HFFc6 (cell line): Measurements from ENCODE around the gene CEL. TPM values are rescaled to one million over a fixed set of nuclear protein-coding genes. Genes with fewer than 3 reads are reported as not detected.

Source experiments
- DNase-seq: peaks from one replicate; pipeline ENCODE4 v3.0.0-alpha.2; 2018
- H3K27ac Mint-ChIP-seq: 2 replicates; pipeline ENCODE4 v1.8.0; 2020; ENCODE audit warnings: mild to moderate bottlenecking, mixed read lengths
- H3K27me3 Mint-ChIP-seq: 2 replicates; pipeline ENCODE4 v1.8.0; 2021; ENCODE audit warnings: mild to moderate bottlenecking, moderate library complexity, mixed read lengths; ENCODE audit not compliant: insufficient read depth
- H3K36me3 Mint-ChIP-seq: 2 replicates; pipeline ENCODE4 v1.8.0; 2021; ENCODE audit warnings: low read depth, mixed read lengths
- H3K4me1 Mint-ChIP-seq: 2 replicates; pipeline ENCODE4 v1.8.0; 2020; ENCODE audit warnings: low read depth, mixed read lengths
- H3K4me3 Mint-ChIP-seq: 2 replicates; pipeline ENCODE4 v1.8.0; 2020; ENCODE audit warnings: mild to moderate bottlenecking, moderate library complexity, mixed read lengths
- H3K9me3 Mint-ChIP-seq: 2 replicates; pipeline ENCODE4 v1.8.0; 2020; ENCODE audit warnings: mild to moderate bottlenecking, mixed read lengths
- CTCF ChIP-seq: fragments of 200-600 bp; sonication (generic); IDR thresholded peaks from 2 replicates; pipeline ENCODE4 v1.5.0; 2021; ENCODE audit warnings: antibody characterized with exemption, mild to moderate bottlenecking
- total RNA-seq, 6 experiments: library from RNA; stranded (reverse); fragmentation: NEBNext Ultra II Directional; extraction: Animal tissue kit (Norgen Biotek cat#: 25700); gene quantifications; 2 replicates in 1 of 6; 3 replicates in 5 of 6; pipeline ENCODE4 v1.2.3, GENCODE V29; 2021

CEL gene
- total RNA-seq, 6 experiments from 2014 or later, result 0.25 to 0.60 (median 0.43) TPM

GRCh38 chr9:133086894-133087293 is 25.1 kb downstream of the CEL start:
- Mint-ChIP-seq H3K4me3 (no peak overlapping the region), H3K27ac (no peak overlapping the region), H3K36me3 (no peaks in the 10 kb centered on the region), H3K9me3 (no peaks in the 10 kb centered on the region), H3K27me3 (peaks cover 9% of the 10 kb centered on the region), H3K4me1 (no peaks in the 10 kb centered on the region)
- DNase-seq, result no peak
- no peak for TF ChIP-seq CTCF

DNA sequence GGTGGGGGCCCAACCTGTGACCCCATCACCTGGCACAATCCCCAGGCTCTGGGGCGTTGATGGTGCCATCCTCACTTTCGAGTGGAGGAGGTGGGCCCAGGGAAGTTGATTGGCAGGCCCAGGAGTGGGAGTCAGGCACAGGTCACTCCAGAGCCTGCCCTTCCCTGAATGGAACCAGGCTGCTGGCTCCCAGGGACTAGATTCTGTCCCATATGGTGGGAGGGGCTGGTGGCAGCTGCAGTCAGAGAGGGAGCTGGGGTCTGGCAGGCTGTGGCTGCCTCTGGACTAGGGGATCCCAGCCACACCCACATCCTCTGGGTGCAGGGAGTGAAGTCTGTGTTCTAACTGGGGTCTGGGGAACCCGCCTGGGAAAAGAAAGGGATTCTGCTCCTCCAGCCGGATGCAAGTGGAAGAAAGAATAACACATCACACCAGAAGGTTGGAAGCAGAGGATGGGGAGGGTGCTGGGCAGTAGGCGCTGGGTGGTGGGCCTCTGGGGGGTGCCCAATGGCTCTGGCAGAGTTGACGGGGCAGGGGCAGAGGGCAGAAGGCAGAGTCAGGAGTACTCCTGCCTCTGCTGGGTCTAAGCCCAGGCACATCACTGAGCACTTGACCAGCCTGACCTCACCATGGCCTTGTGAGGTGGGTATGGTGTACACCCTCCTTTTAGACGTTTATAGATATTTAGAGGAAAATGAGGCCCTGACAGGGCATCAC is 25.8 kb downstream of the CEL start:
- H3K4me1 Mint-ChIP-seq, result no peaks in the 10 kb centered on the region
- H3K4me3 Mint-ChIP-seq, result no peak overlapping the region
- H3K36me3 Mint-ChIP-seq, result no peaks in the 10 kb centered on the region
- TF ChIP-seq CTCF, result no peak
- no peaks in the 10 kb centered on the region for H3K9me3 Mint-ChIP-seq
- peaks cover 9% of the 10 kb centered on the region for H3K27me3 Mint-ChIP-seq
- H3K27ac Mint-ChIP-seq, result no peak overlapping the region
- no peak for DNase-seq

DNA sequence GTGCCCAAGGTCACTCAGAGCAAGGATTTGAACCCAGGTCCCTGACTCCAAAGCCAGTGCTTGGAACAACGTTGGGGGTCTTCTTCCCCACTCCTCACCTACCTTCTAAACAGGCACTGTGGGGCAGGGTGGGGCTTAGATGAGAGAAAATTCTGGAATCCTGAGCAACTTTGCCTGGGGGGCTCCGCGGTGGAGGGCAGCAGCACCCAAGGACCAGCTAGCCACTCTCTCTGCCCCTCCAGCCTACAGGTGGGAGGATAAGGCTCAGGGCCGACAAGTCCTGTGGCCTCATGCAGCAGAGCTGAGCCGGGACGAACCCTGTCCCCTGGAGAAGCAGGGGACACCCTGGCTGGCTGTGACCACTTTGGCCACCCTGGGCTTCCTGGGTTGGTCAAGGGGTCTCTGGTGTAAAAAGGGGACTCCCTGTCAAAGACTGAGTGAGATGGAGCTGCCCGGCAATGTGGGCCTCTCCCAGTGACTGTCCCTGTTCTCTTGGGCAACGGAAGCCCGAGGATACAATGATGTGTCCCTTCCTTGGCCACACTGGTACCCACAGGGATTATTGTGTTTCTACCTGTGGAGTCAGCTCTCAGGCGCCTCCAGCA is 26.5 kb downstream of the CEL start:
- no peak for TF ChIP-seq CTCF
- Mint-ChIP-seq H3K27me3 (peaks cover 9% of the 10 kb centered on the region), H3K27ac (no peak overlapping the region), H3K4me3 (no peak overlapping the region), H3K4me1 (no peaks in the 10 kb centered on the region), H3K9me3 (no peaks in the 10 kb centered on the region), H3K36me3 (no peaks in the 10 kb centered on the region)
- no peak for DNase-seq

DNA sequence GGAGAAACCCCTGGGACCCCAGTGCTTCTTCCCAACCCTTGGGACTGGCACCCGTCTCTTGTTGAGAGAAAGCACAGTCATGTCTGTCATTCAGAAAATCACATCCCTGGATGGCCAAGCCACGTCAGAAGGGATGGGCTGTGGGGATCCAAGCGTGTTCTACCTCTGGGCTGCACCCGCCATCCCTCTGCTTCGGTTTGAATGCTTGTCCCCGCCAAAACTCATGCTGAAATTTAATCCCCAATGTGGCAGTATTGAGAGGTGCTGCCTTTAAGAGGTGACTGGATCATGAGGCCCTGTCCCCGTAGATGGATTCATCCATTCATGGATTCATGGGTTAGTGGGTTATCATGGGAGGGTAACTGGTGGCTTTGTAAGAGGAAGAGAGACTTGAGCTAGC is 27.0 kb downstream of the CEL start:
- no peaks in the 10 kb centered on the region for H3K9me3 Mint-ChIP-seq
- DNase-seq, result no peak
- TF ChIP-seq CTCF, result no peak
- no peaks in the 10 kb centered on the region for H3K36me3 Mint-ChIP-seq
- H3K27me3 Mint-ChIP-seq, result peaks cover 9% of the 10 kb centered on the region
- H3K4me3 Mint-ChIP-seq, result no peak overlapping the region
- H3K4me1 Mint-ChIP-seq, result no peaks in the 10 kb centered on the region
- no peak overlapping the region for H3K27ac Mint-ChIP-seq

- no peaks in the 10 kb centered on the region for H3K4me1 Mint-ChIP-seq
- peaks cover 9% of the 10 kb centered on the region for H3K27me3 Mint-ChIP-seq
- H3K36me3 Mint-ChIP-seq, result no peaks in the 10 kb centered on the region
- H3K4me3 Mint-ChIP-seq, result no peak overlapping the region
- DNase-seq, result no peak
- H3K27ac Mint-ChIP-seq, result no peak overlapping the region
- H3K9me3 Mint-ChIP-seq, result no peaks in the 10 kb centered on the region
- no peak for TF ChIP-seq CTCF
Measured at GRCh38 chr9:133089271-133089671, 27.5 kb downstream of the CEL start.
